Chondrocyte (in vitro differentiated cells): ENCODE data around the gene FAM20C. TPM values are rescaled to one million over a fixed set of nuclear protein-coding genes. Genes with fewer than 3 reads are reported as not detected.

Experiments
- DNase-seq: peaks from one replicate; pipeline ENCODE4 v3.0.0; 2021; ENCODE audit warnings: mixed read lengths, low spot score
- H3K27ac Mint-ChIP-seq: one replicate; pipeline ENCODE4 v1.8.0; 2021; ENCODE audit warnings: mild to moderate bottlenecking, moderate library complexity, mixed read lengths; ENCODE audit not compliant: unreplicated experiment
- H3K27me3 Mint-ChIP-seq: 2 replicates; pipeline ENCODE4 v1.8.0; 2021; ENCODE audit warnings: low read depth, mixed read lengths
- H3K36me3 Mint-ChIP-seq: 2 replicates; pipeline ENCODE4 v1.8.0; 2021; ENCODE audit warnings: low read depth, mixed read lengths
- H3K4me1 Mint-ChIP-seq: 2 replicates; pipeline ENCODE4 v1.8.0; 2021; ENCODE audit warnings: low read depth, mild to moderate bottlenecking, mixed read lengths
- H3K4me3 Mint-ChIP-seq: one replicate; pipeline ENCODE4 v1.8.0; 2021; ENCODE audit warnings: mild to moderate bottlenecking, moderate library complexity, mixed read lengths; ENCODE audit not compliant: unreplicated experiment
- H3K9me3 Mint-ChIP-seq: 2 replicates; pipeline ENCODE4 v1.8.0; 2021; ENCODE audit warnings: low read depth, mixed read lengths
- total RNA-seq: library from RNA; stranded (reverse); gene quantifications from 3 replicates; pipeline ENCODE4 v1.2.1, GENCODE V29; 2021
- TF ChIP-seq, protein P1 (sequence below): fragments of 200-600 bp; sonication (generic); IDR thresholded peaks from 2 replicates; pipeline ENCODE4 v1.5.0; 2021; ENCODE audit warnings: antibody characterized with exemption, mild to moderate bottlenecking, moderate library complexity

FAM20C gene
- total RNA-seq, 1 donor from 2014 or later: 34.4 TPM

DNA sequence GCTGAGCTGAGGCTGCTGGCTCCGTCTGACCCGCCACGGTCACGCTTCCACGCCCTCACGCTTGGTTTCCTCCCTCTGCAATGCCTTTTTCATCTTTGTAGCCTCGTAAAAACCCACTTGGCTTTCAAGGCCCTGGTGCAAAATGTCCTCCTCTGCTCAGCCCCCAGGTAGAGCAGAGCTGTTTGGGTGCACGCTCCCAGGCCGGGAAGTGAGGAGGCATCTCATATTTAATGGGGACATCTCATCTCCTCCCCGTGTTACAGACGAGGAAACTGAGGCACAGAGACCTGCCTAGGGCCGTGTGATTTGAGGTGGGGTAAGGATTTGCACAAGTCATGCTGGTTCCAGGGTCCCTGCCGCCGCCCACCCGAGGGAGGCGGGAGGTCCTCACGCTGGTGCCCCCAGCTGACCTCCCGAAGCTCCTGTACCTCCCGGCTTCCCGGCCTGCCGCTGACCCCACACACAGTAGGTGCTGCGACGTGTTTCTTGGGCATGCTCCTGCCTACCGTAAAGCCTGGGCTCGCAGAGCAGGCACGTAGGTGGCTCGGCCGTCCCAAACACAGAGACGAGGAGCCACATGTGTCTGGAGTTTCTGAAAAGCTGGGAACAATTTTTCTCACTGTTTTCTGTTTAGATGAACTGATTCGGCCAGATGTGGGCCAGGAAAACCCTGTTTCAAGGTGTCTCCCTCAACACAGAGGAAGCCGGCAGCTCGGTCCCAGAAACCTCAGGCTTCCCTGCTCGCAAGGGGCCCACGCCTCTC, 109.1 kb downstream of the FAM20C start:
- TF ChIP-seq, protein P1, sequence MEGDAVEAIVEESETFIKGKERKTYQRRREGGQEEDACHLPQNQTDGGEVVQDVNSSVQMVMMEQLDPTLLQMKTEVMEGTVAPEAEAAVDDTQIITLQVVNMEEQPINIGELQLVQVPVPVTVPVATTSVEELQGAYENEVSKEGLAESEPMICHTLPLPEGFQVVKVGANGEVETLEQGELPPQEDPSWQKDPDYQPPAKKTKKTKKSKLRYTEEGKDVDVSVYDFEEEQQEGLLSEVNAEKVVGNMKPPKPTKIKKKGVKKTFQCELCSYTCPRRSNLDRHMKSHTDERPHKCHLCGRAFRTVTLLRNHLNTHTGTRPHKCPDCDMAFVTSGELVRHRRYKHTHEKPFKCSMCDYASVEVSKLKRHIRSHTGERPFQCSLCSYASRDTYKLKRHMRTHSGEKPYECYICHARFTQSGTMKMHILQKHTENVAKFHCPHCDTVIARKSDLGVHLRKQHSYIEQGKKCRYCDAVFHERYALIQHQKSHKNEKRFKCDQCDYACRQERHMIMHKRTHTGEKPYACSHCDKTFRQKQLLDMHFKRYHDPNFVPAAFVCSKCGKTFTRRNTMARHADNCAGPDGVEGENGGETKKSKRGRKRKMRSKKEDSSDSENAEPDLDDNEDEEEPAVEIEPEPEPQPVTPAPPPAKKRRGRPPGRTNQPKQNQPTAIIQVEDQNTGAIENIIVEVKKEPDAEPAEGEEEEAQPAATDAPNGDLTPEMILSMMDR: no peak

DNA sequence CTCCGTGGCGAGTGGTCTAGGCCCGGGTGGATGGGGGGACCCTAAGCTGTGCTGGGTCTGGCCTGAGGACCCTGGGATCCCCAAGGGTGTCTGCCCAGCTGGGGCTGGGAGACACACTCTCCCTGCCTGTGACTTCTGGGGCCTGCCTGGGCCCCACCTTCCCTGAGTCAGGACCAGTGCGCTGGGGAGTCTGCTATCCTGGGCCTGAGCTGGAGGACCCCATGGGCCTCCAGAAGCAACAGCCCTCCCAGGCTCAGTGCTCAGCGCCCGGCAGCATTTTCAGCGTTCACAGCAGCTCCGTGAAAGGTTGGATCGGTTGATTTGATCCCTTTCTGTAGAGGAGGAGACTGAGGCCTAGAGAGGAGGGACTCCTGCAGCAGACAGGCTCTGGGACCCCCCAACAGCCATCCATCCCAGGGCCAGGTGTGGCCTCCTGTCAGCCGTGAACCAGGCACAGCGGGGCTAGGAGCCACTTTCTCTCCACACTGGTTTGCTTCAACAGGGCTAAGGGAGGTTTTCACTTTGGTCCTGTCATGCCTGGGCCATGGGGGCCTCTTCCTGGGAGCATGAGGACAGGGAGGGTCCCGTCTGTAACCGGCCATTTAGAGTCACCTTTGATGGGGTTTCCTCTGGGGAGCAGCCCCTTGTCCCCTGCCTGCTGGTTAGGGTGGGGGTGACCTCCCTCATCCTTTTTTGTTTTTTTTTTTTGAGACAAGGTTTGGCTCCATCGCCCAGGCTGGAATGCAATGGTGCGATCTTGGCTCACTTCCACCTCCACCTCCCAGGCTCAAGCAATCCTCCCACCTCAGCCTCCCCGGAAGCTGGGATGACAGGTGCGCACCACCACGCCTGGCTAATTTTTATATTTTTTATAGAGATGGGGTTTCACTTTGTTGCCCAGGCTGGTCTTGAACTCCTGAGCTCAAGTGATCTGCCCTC, 110.0 kb downstream of the FAM20C start:
- TF ChIP-seq, protein P1: no peak
- Mint-ChIP-seq H3K4me1 (no peaks in the 10 kb centered on the region), H3K27ac (no peak overlapping the region), H3K27me3 (peaks cover 8% of the 10 kb centered on the region), H3K4me3 (no peak overlapping the region), H3K36me3 (no peaks in the 10 kb centered on the region), H3K9me3 (peaks cover 2% of the 10 kb centered on the region)
- peak; percentile 81 for DNase-seq

More for the DNA sequence above, 109.1 kb downstream of the FAM20C start:
- Mint-ChIP-seq H3K27ac (no peak overlapping the region), H3K9me3 (no peaks in the 10 kb centered on the region), H3K27me3 (peaks cover 5% of the 10 kb centered on the region), H3K36me3 (no peaks in the 10 kb centered on the region), H3K4me3 (no peak overlapping the region), H3K4me1 (no peaks in the 10 kb centered on the region)
- DNase-seq: peak; percentile 83

DNA sequence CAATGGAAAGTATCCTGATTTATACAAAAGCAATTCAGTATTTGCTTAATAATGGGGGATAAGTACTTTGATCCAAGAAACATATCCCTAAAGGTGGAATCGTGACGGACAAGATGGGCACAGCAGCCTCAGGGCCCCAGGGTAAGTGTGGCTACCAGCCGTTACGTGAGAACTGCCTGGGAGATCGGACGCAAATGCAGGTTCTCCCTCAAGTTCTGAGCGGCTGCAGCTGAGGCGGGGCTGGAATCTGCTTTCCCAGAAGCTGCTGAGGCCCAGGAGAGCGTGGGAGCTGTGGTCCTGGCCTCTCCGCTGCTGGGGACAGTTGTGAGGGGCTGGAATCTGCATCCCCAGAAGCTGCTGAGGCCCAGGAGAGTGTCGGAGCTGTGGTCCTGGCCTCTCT, 111.1 kb downstream of the FAM20C start:
- Mint-ChIP-seq H3K4me1 (no peaks in the 10 kb centered on the region), H3K27ac (no peak overlapping the region), H3K36me3 (peaks cover 4% of the 10 kb centered on the region), H3K4me3 (no peak overlapping the region), H3K9me3 (peaks cover 10% of the 10 kb centered on the region), H3K27me3 (peaks cover 8% of the 10 kb centered on the region)
- TF ChIP-seq, protein P1: no peak
- no peak for DNase-seq

DNA sequence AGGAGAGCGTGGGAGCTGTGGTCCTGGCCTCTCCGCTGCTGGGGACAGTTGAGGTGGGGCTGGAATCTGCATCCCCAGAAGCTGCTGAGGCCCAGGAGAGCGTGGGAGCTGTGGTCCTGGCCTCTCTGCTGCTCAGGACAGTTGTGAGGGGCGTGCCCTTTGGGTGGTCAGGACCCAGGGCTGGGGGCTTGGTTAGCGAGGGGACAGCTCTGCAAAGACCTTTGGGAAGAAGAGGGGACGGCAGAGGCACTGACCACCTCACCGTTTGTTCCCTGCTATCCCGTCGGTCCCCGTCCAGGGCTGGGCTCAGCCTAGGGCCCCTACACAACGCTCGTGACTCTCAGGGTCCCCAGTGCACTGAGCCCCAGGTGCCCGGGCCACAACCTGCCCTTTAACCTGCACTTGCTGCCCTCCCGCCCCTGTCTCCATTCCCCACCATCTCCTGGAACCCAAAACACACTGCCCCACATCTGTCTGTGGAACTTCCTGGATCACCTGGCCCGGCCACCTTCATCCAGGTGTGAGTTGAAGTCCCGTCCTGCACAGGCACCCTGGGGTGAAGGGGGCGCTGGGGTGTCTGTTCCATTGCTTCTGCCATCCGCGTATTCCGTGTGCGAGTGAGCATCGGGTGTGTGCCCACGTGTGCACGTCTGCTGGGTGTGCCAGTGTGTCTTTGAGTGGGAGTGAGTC, 111.7 kb downstream of the FAM20C start:
- DNase-seq: peak; percentile 74
- H3K36me3 Mint-ChIP-seq: peaks cover 4% of the 10 kb centered on the region
- H3K9me3 Mint-ChIP-seq: peaks cover 10% of the 10 kb centered on the region

More for the DNA sequence above, 111.7 kb downstream of the FAM20C start:
- Mint-ChIP-seq H3K4me3 (no peak overlapping the region), H3K27me3 (peaks cover 8% of the 10 kb centered on the region), H3K4me1 (no peaks in the 10 kb centered on the region), H3K27ac (no peak overlapping the region)
- TF ChIP-seq, protein P1: no peak
